ENCODE measurements around the gene FAM135A.
"Not testable (repeated sequence)": the region's sequence is repeated elsewhere in the genome, so short reads cannot be mapped to it uniquely, and the experiment has no call there.

FAM135A gene

GRCh38 chr6:70604254-70604653 is 190.9 kb downstream of the FAM135A start:
- FAIRE-seq (no peak), DNase-seq (ENCODE audit: insufficient read length, low spot score) (no peak)

GRCh38 chr6:70607371-70607770 is 194.1 kb downstream of the FAM135A start:
- FAIRE-seq; DNase-seq (ENCODE audit: insufficient read length, low spot score): not testable (repeated sequence)

GRCh38 chr6:70609181-70609580 is 195.9 kb downstream of the FAM135A start:
- not testable (repeated sequence) for FAIRE-seq; DNase-seq (ENCODE audit: insufficient read length, low spot score)

All from GM19239 (cell line).